ENCODE measurements around the gene FOXP1. TPM values are rescaled to one million over a fixed set of nuclear protein-coding genes. Genes with fewer than 3 reads are reported as not detected.

The FOXP1 gene
- total and polyA plus RNA-seq, 2 of the 8 experiments (the other 6 are each of a cell fraction or from before 2014, with no cell fraction given) = 13.9 to 25.4 TPM

GRCh38 chr3:71072287-71072686, 511.2 kb downstream of the FOXP1 start:
- Histone ChIP-seq H2AFZ (ENCODE audit: low read length) (no peak overlapping the region), H3K4me3 (ENCODE audit: extremely low read depth in 1 of 4, insufficient read depth in 2 of 4, low read depth in 3 of 4, low read length in 4 of 4) (no peak overlapping the region), H4K8ac (ENCODE audit: extremely low read depth, insufficient read depth, low read length) (no peak overlapping the region), H3K27me3 (replicated peaks in 1 of 4; ENCODE audit: control insufficient read depth in 3 of 4, extremely low read depth in 1 of 4, insufficient read depth in 3 of 4, low read length in 3 of 4) (peaks cover 0 to 1% (median 0%) of the 10 kb centered on the region in 4 experiments; a peak in 1 of 7 replicates), H3K23ac (ENCODE audit: insufficient read length) (no peak overlapping the region), H3K27ac (ENCODE audit: low read depth, low read length) (no peak overlapping the region), H3K79me2 (ENCODE audit: control insufficient read depth in 1 of 2, insufficient read depth in 2 of 2, low read length in 2 of 2) (0 out of 4 replicates have a peak, but pooled peaks cover 0 to 4% of the 10 kb centered on the region in 2 experiments), H3K9ac (replicated peaks in 1 of 4; ENCODE audit: extremely low read depth in 1 of 4, low read depth in 3 of 4, low read length in 3 of 4) (no peak overlapping the region), H3K4me2 (ENCODE audit: insufficient read depth in 1 of 2, low read depth in 2 of 2, low read length in 2 of 2) (no peak overlapping the region), H3K14ac (ENCODE audit: insufficient read length) (no peak overlapping the region), H2AK5ac (ENCODE audit: low read depth, low read length) (no peak overlapping the region), H3K4ac (replicated peaks; ENCODE audit: insufficient read length, low read depth, low read length) (no peak overlapping the region), H2BK15ac (ENCODE audit: low read length) (no peak overlapping the region), H3K9me3 (ENCODE audit: insufficient read depth in 2 of 2, low read depth in 1 of 2, low read length in 1 of 2) (no peaks in the 10 kb centered on the region), H3K36me3 (ENCODE audit: control insufficient read depth in 2 of 4, insufficient read depth in 4 of 4, low read length in 3 of 4) (no peaks in the 10 kb centered on the region), H2BK12ac (ENCODE audit: low read depth, low read length) (no peak overlapping the region), H3K79me1 (ENCODE audit: low read depth, low read length) (no peaks in the 10 kb centered on the region), H4K91ac (replicated peaks; ENCODE audit: insufficient read length, low read length) (no peak overlapping the region), H2BK20ac (ENCODE audit: low read length) (no peak overlapping the region), H4K5ac (ENCODE audit: insufficient read length, low read depth, low read length) (no peak overlapping the region), H3K18ac (ENCODE audit: extremely low read depth, low read length) (no peak overlapping the region), H2BK120ac (replicated peaks; ENCODE audit: low read depth, low read length) (no peak overlapping the region), H4K20me1 (replicated peaks in 1 of 2; ENCODE audit: control insufficient read depth in 1 of 2, insufficient read depth in 2 of 2, low read length in 2 of 2) (no peaks in the 10 kb centered on the region), H3K4me1 (replicated peaks in 1 of 4; ENCODE audit: control insufficient read depth in 3 of 4, insufficient read depth in 4 of 4, low read length in 3 of 4) (peaks cover 0 to 14% (median 4%) of the 10 kb centered on the region in 4 experiments; a peak in 4 of 7 replicates), H2BK5ac (ENCODE audit: low read depth, low read length) (no peak overlapping the region), H3K56ac (replicated peaks; ENCODE audit: insufficient read length, low read depth, low read length) (no peak overlapping the region), H3K23me2 (ENCODE audit: low read depth, low read length) (no peaks in the 10 kb centered on the region)
- ChIA-PET CTCF (ENCODE audit: partially characterized antibody) (interaction anchor here (0.6 kb wide), 1 partner anchor 515 kb away, joined by 4 read pairs; no protein-coding TSS in a partner anchor), POLR2A (ENCODE audit: partially characterized antibody) (no interaction called here)
- DNase-seq (ENCODE audit: low read depth in 1 of 2, low spot score in 2 of 2) = no peak
- no peak for FAIRE-seq
- WGBS, 2 experiments (ENCODE audit: extremely low coverage in 1 of 2, insufficient coverage in 1 of 2, insufficient read length in 1 of 2, insufficient replicate concordance in 2 of 2, low coverage in 1 of 2, low lambda C conversion rate in 2 of 2, missing lambda C conversion rate in 1 of 2) = 95% methylated on average over 2 of the region's 2 CpGs; no CpG with 5 or more reads in 1 of the 2 experiments
- no peak for TF ChIP-seq JUN (IDR thresholded peaks at IDR 0.05; ENCODE audit: low read depth, low read length)
- no peak for TF ChIP-seq NANOG (IDR thresholded peaks at IDR 0.05; ENCODE audit: insufficient read depth, low read depth, low read length, poor library complexity, severe bottlenecking)
- TF ChIP-seq RBBP5 (IDR thresholded peaks at IDR 0.05; ENCODE audit: borderline replicate concordance, low read depth, low read length) = no peak
- no peak for TF ChIP-seq EZH2 (IDR thresholded peaks at IDR 0.05; ENCODE audit: low read depth, low read length, severe bottlenecking)
- TF ChIP-seq, protein P1, sequence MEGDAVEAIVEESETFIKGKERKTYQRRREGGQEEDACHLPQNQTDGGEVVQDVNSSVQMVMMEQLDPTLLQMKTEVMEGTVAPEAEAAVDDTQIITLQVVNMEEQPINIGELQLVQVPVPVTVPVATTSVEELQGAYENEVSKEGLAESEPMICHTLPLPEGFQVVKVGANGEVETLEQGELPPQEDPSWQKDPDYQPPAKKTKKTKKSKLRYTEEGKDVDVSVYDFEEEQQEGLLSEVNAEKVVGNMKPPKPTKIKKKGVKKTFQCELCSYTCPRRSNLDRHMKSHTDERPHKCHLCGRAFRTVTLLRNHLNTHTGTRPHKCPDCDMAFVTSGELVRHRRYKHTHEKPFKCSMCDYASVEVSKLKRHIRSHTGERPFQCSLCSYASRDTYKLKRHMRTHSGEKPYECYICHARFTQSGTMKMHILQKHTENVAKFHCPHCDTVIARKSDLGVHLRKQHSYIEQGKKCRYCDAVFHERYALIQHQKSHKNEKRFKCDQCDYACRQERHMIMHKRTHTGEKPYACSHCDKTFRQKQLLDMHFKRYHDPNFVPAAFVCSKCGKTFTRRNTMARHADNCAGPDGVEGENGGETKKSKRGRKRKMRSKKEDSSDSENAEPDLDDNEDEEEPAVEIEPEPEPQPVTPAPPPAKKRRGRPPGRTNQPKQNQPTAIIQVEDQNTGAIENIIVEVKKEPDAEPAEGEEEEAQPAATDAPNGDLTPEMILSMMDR (IDR thresholded peaks at IDR 0.05; ENCODE audit: control extremely low read depth in 1 of 3, insufficient read depth in 1 of 3, low read depth in 1 of 3, low read length in 3 of 3) = no peak
- TF ChIP-seq POU5F1 (IDR thresholded peaks at IDR 0.05; ENCODE audit: low read depth, low read length) = no peak
- TF ChIP-seq TEAD4 (IDR thresholded peaks at IDR 0.05; ENCODE audit: low read depth, low read length) = no peak
- TF ChIP-seq KDM4A (IDR thresholded peaks at IDR 0.05; ENCODE audit: low read depth, low read length, severe bottlenecking) = no peak
- no peak for TF ChIP-seq KDM1A (IDR thresholded peaks at IDR 0.05; ENCODE audit: borderline replicate concordance, low read length)
- TF ChIP-seq, protein P2, sequence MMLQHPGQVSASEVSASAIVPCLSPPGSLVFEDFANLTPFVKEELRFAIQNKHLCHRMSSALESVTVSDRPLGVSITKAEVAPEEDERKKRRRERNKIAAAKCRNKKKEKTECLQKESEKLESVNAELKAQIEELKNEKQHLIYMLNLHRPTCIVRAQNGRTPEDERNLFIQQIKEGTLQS (IDR thresholded peaks at IDR 0.05; ENCODE audit: insufficient read depth, low read depth, low read length) = no peak
- TF ChIP-seq TAF1 (IDR thresholded peaks at IDR 0.05; ENCODE audit: low read depth, low read length) = no peak

Data from H1 (cell line).